Renal pelvis (tissue), 4 donors: ENCODE measurements around the gene POLRMT. TPM values are rescaled to one million over a fixed set of nuclear protein-coding genes. Genes with fewer than 3 reads are reported as not detected.
"Not testable (repeated sequence)": the region's sequence is repeated elsewhere in the genome, so short reads cannot be mapped to it uniquely, and the experiment has no call there.

Source experiments
- DNase-seq: peaks from one replicate; pipeline ENCODE4 v3.0.0-alpha.2; 2013
- polyA plus RNA-seq, 3 donors: library from polyadenylated mRNA; unstranded; fragments of 120-200 nt; gene quantifications; one replicate each; pipeline ENCODE4 v1.2.1, GENCODE V29; 2013; ENCODE audit not compliant: insufficient read length in 3 of 3

POLRMT gene
- polyA plus RNA-seq, 3 donors, result 64.7 to 78.3 (median 70.9) TPM

DNA sequence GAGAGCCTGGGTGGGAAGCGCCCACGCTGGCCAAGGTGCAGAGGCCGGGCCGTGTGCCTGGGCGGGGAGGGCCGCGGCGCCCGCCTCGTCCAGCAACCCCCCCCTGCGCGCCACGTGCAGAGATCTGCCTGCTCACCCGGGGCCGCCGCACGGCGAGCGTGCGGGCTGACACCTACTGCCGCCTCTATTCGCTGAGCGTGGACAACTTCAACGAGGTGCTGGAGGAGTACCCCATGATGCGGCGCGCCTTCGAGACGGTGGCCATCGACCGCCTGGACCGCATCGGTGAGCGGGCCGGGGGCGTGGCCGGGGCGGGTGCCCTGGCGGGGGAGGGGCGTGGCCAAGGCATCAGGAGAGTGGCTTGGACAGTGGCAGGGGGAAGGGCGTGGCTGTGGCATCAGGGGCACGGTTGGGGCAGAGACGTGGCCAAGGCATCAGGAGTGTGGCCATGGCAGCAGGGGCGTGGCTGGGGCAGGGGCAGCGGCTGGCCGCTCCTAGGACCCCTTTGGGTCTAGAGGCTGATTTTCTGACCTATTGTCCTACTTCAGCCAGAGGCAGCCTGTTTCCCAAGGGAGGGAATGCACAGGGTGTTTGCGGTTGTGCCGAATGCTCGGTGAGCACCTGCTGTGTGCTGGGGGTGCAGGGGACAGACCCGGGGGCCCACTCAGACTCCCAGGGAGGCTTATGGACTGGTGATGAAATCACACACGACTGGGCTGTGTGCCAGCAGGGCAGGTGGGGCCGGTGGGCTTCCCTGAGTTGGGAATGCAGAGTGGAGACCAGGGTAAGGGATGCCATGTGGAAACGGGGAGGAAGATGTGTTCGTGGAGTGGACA lies 19.4 kb downstream of the POLRMT start:
- no peak for DNase-seq

- DNase-seq, result no peak
These were observed 20.4 kb downstream of the POLRMT start for GRCh38 chr19:612941-613340.

DNA sequence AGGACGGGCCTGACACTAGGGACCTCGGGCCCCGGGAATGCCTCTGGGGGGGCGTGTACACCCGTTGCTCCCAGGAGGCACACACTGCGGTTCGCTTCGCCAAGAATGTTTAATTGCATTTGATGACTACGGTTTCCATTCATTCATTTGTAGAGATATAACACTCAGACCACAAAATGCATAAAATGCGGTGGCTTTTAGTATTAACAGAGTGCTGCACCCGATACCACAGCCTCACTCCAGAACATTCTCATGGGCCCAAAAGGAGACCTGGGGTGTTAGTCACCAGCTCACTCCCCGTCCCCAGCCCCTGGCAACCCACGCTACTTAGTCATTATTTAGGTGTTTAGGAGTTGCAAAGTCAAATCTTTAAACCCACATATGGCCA lies 21.9 kb downstream of the POLRMT start:
- no peak for DNase-seq

- peak; percentile 48 for DNase-seq
These were observed 22.4 kb downstream of the POLRMT start for GRCh38 chr19:610801-611480.

GRCh38 chr19:610071-610800 lies 23.1 kb downstream of the POLRMT start:
- DNase-seq, result no peak

DNA sequence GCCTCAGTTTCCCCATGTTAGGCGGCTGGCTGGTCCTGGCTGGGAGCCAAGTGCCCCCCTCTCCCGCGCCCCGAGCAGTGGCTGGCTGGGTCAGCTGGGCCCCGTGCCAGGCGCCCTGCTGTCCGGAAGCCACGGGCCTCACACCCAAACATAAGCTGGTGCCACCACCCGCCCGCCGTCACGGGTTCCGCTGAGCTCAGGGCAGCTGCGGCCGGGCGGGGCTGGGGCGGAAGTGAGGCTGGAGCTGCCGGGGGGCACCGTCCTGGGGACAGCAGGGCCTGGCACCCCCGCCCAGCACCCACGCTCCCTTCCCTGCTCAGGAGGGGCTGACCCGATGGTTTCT lies 24.4 kb downstream of the POLRMT start:
- DNase-seq, result no peak

DNA sequence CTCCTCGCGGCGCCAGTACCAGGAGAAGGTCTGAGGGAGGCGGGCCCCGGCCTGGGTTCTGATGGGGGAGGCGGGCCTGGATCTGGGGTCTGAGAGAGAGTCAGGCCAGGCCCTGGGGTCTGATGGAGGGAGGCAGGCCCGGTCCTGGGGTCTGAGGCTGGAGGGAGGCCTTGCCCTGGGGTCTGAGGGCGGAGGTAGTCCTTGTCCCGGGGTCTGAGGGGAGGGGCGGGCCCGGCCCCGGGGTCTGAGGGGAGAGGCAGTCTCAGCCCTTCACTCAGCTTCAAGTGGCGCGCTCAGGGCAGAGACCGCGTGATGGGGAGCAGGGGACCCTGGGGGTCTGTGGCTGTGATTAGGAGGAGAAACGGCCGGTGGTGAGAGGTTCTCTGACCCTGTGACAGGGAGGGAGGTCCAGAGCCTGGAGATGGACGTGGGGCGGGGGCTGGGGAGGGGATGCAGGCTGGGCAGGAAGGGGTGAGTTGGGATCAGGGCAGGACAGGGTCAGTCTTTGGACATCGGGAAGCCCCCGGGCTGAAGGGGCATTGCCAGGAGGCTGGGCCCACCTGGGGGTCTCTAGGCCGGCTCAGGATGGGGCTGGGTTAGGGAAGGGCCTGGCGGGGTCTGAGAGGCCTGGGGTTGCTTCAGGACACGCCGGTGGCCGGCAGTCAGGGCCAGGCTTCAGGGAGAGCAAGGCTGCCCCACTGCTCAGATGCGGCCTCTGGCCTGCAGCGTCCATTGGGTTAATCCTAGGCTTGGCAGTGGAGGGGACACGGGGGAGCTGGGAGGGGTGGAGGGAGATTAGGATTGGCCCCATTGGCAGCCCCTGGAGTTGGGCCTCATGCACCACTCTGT lies 25.0 kb downstream of the POLRMT start:
- DNase-seq, result no peak

GRCh38 chr19:607301-608154 lies 25.8 kb downstream of the POLRMT start:
- DNase-seq, result no peak

- DNase-seq, result not testable (repeated sequence)
These were observed 28.0 kb downstream of the POLRMT start for GRCh38 chr19:605061-605971.

DNA sequence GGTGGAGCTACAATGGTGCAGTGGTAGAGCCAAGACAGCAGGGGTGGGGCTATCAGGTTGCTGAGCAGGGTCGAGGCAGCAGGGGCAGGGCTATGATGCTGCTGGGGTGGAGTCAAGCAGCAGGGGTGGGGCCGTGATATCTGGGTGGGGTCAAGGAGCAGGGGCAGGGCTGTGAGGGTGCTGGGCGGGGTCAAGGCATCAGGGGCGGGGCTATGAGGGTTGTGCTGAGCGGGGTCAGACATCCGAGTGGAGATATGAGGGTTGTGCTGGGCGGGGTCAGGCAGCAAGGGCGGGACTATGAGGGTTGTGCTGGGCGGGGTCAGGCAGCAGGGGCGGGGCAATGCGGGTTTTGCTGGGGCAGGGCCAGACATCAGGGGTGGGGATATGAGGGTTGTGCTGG lies 29.0 kb downstream of the POLRMT start:
- no peak for DNase-seq

DNA sequence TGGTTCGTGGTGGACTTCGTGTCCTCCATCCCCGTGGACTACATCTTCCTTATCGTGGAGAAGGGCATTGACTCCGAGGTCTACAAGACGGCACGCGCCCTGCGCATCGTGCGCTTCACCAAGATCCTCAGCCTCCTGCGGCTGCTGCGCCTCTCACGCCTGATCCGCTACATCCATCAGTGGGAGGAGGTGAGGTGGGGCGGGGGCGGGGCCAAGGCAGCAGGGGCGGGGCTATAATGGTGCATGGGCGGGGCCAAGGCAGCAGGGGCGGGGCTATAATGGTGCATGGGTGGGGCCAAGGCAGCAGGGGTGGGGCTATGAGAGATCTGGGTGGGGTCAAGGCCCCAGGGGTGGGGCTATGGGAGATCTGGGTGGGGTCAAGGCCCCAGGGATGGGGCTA lies 29.6 kb downstream of the POLRMT start:
- not testable (repeated sequence) for DNase-seq

- DNase-seq, result not testable (repeated sequence)
These were observed 30.1 kb downstream of the POLRMT start for GRCh38 chr19:603302-603639.

- no peak for DNase-seq
These were observed 30.7 kb downstream of the POLRMT start for GRCh38 chr19:602391-603301.

DNA sequence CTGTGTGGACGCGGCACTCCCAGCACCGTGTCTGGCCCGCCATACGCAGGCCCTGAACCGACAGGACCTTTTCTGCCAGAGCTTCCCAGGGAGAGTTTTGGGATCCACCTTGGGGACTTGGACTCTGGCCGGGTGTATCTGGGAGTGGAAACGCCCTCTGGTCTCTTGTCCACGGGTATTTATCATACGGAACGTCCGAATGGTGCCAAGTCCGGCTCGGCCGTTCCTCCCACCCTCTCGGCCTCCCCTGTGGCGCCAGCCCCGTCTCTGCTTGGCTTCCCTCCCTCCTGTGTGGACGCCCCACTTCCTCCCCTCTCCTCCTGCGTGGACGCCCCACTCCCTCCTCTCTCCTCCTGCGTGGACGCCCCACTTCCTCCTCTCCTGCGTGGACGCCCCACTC lies 31.5 kb downstream of the POLRMT start:
- no peak for DNase-seq

GRCh38 chr19:601310-601709 lies 32.0 kb downstream of the POLRMT start:
- no peak for DNase-seq

GRCh38 chr19:597406-598315 lies 35.7 kb downstream of the POLRMT start:
- DNase-seq, result no peak

GRCh38 chr19:596263-596655 lies 37.1 kb downstream of the POLRMT start:
- DNase-seq, result no peak
